ENCODE data around the gene C9orf152. TPM values are rescaled to one million over a fixed set of nuclear protein-coding genes. Genes with fewer than 3 reads are reported as not detected.

The C9orf152 gene
- total and polyA plus RNA-seq, 2 of the 13 experiments (the other 11 are each of a cell fraction or from before 2014, with no cell fraction given) = 0.24 to 0.48 TPM

DNA sequence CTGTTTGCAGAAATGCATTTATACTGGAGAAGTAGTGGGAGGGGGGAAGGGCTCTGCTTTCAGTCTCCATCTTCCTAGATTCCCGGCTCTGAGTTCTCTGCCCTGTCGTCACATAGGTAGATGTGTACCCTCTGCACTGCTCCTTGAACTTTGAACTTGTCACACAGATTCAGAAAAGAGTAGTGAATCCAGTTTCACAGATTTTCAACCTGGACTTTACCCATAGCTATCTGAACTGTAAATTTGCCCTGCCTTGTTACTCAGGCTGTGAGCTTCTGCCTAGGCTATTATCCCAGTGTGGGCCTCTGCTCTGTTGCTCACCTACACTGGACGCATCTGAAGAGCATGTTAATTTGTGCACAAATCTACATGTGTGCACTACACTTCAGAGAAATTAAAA, 12.8 kb upstream of the C9orf152 start (continued):
- peak; percentile 73 for TF ChIP-seq PPARG (CRISPR knock-in tag; conservative IDR thresholded peaks at IDR 0.05)
- TF ChIP-seq NCOR1 (IDR thresholded peaks at IDR 0.05; ENCODE audit: borderline replicate concordance, low read length) = peak; percentile 99
- TF ChIP-seq, protein P1, sequence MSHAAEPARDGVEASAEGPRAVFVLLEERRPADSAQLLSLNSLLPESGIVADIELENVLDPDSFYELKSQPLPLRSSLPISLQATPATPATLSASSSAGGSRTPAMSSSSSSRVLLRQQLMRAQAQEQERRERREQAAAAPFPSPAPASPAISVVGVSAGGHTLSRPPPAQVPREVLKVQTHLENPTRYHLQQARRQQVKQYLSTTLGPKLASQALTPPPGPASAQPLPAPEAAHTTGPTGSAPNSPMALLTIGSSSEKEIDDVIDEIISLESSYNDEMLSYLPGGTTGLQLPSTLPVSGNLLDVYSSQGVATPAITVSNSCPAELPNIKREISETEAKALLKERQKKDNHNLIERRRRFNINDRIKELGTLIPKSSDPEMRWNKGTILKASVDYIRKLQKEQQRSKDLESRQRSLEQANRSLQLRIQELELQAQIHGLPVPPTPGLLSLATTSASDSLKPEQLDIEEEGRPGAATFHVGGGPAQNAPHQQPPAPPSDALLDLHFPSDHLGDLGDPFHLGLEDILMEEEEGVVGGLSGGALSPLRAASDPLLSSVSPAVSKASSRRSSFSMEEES (CRISPR knock-in tag; IDR thresholded peaks at IDR 0.05) = peak; percentile 49; the same call in 1 of the 2 replicates
- peak; percentile 88; the same call in 1 of the 2 replicates for TF ChIP-seq HMG20A (CRISPR knock-in tag; IDR thresholded peaks at IDR 0.05; ENCODE audit: borderline replicate concordance)
- TF ChIP-seq ARID2 (CRISPR knock-in tag; IDR thresholded peaks at IDR 0.05; ENCODE audit: borderline replicate concordance) = 0 out of 2 replicates have a peak, but pooled peaks have one; percentile 72
- TF ChIP-seq HOXA3 (CRISPR knock-in tag; IDR thresholded peaks at IDR 0.05) = peak; percentile 84
- TF ChIP-seq, protein P2, sequence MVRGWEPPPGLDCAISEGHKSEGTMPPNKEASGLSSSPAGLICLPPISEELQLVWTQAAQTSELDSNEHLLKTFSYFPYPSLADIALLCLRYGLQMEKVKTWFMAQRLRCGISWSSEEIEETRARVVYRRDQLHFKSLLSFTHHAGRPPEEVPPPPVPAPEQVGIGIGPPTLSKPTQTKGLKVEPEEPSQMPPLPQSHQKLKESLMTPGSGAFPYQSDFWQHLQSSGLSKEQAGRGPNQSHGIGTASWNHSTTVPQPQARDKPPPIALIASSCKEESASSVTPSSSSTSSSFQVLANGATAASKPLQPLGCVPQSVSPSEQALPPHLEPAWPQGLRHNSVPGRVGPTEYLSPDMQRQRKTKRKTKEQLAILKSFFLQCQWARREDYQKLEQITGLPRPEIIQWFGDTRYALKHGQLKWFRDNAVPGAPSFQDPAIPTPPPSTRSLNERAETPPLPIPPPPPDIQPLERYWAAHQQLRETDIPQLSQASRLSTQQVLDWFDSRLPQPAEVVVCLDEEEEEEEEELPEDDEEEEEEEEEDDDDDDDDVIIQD (CRISPR knock-in tag; IDR thresholded peaks at IDR 0.05; ENCODE audit: low read depth) = peak; percentile 95; the same call in 1 of the 2 replicates

DNA sequence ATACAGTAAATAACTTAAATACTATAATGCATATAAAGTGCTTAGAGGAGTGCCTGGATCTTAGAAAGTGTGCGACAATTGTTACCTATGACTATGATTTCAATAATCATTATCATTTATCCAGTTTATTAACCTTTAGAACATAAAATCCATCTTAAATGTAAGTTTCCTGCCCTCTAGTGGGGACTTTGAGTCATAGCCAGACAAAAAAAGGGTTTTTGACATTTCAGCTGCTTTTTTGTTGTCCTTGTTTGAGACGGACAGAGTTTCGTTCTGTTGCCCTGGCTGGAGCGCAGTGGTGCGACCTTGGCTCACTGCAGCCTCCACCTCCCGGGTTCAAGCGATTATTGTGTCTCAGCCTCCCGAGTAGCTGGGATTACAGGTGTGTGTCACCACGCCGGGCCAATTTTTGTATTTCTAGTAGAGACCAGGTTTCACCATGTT, 9.7 kb upstream of the C9orf152 start:
- no TSS peak for BruUV-seq (replicated peaks)
- TF ChIP-seq RNF2 (conservative IDR thresholded peaks at IDR 0.05; ENCODE audit: low read depth) (no peak), RAD51 (IDR thresholded peaks at IDR 0.05; ENCODE audit: borderline replicate concordance) (no peak), ZNF629 (CRISPR knock-in tag; conservative IDR thresholded peaks at IDR 0.05) (no peak), ATRX (CRISPR knock-in tag; IDR thresholded peaks at IDR 0.05; ENCODE audit: borderline replicate concordance) (no peak), RCOR2 (CRISPR knock-in tag; IDR thresholded peaks at IDR 0.05) (no peak), HNRNPUL1 (IDR thresholded peaks at IDR 0.05; ENCODE audit: low read depth, low read length) (no peak), KAT7 (CRISPR knock-in tag; IDR thresholded peaks at IDR 0.05; ENCODE audit: borderline replicate concordance) (no peak)
- TF ChIP-seq, protein P3, sequence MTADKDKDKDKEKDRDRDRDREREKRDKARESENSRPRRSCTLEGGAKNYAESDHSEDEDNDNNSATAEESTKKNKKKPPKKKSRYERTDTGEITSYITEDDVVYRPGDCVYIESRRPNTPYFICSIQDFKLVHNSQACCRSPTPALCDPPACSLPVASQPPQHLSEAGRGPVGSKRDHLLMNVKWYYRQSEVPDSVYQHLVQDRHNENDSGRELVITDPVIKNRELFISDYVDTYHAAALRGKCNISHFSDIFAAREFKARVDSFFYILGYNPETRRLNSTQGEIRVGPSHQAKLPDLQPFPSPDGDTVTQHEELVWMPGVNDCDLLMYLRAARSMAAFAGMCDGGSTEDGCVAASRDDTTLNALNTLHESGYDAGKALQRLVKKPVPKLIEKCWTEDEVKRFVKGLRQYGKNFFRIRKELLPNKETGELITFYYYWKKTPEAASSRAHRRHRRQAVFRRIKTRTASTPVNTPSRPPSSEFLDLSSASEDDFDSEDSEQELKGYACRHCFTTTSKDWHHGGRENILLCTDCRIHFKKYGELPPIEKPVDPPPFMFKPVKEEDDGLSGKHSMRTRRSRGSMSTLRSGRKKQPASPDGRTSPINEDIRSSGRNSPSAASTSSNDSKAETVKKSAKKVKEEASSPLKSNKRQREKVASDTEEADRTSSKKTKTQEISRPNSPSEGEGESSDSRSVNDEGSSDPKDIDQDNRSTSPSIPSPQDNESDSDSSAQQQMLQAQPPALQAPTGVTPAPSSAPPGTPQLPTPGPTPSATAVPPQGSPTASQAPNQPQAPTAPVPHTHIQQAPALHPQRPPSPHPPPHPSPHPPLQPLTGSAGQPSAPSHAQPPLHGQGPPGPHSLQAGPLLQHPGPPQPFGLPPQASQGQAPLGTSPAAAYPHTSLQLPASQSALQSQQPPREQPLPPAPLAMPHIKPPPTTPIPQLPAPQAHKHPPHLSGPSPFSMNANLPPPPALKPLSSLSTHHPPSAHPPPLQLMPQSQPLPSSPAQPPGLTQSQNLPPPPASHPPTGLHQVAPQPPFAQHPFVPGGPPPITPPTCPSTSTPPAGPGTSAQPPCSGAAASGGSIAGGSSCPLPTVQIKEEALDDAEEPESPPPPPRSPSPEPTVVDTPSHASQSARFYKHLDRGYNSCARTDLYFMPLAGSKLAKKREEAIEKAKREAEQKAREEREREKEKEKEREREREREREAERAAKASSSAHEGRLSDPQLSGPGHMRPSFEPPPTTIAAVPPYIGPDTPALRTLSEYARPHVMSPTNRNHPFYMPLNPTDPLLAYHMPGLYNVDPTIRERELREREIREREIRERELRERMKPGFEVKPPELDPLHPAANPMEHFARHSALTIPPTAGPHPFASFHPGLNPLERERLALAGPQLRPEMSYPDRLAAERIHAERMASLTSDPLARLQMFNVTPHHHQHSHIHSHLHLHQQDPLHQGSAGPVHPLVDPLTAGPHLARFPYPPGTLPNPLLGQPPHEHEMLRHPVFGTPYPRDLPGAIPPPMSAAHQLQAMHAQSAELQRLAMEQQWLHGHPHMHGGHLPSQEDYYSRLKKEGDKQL (CRISPR knock-in tag; IDR thresholded peaks at IDR 0.05; ENCODE audit: low read depth) = no peak

More for the DNA sequence above, 9.7 kb upstream of the C9orf152 start:
- WGBS (ENCODE audit: low lambda C conversion rate) = 23% methylated on average over 10 of the region's 10 CpGs
- in situ Hi-C loops (cut with HindIII; ENCODE audit: extremely low pct_ligation_motif_present, low pct_unique_long_range_greater_than_20kb) (loop anchor here (5.0 kb wide), 1 partner anchor 35 kb away; no protein-coding TSS in a partner anchor), intact Hi-C loops (cut with micrococcal nuclease; ENCODE audit: unreplicated experiment) (loop anchor here (1.0 kb wide), 1 partner anchor 34 kb away; no protein-coding TSS in a partner anchor)
- no peaks in the 10 kb centered on the region for H3K36me3 ChIP-seq (replicated peaks in 1 of 2; ENCODE audit: control insufficient read depth in 1 of 2, insufficient read depth in 2 of 2, low read length in 2 of 2)
- H3K27ac ChIP-seq (ENCODE audit: extremely low read length, insufficient read depth, low read length) = peak overlapping the region; percentile 39
- H3K4me2 ChIP-seq (ENCODE audit: low read depth, low read length) = peak overlapping the region; percentile 39; the same call in 1 of the 2 replicates
- POLR2A ChIA-PET = interaction anchor here (1.7 to 2.4 kb wide), 3 partner anchors 32 to 39 kb away, joined by 4 to 7 read pairs (median 6); partner anchors contain the start of gene TXN
- H2AFZ ChIP-seq (ENCODE audit: low read length) = no peak overlapping the region
- no peaks in the 10 kb centered on the region for H3K9me3 ChIP-seq (ENCODE audit: low read length)
- peak overlapping the region; percentile 41 for H3K9ac ChIP-seq (ENCODE audit: insufficient read depth, low read depth, low read length)
- H3K27me3 ChIP-seq (ENCODE audit: control insufficient read depth in 1 of 2, insufficient read depth in 2 of 2, low read length in 2 of 2) = no peaks in the 10 kb centered on the region
- DNase-seq (ENCODE audit: low spot score) (peak; percentile 52), ATAC-seq (no peak), FAIRE-seq (no peak)
- no peak overlapping the region for H3K4me3 ChIP-seq (replicated peaks in 1 of 3; ENCODE audit: insufficient read depth in 1 of 3, low read depth in 2 of 3, low read length in 3 of 3)
- H4K20me1 ChIP-seq (ENCODE audit: insufficient read depth, low read length) = no peaks in the 10 kb centered on the region
- peaks cover 93% of the 10 kb centered on the region for H3K4me1 ChIP-seq (ENCODE audit: insufficient read depth, low read length)
- CTCF ChIA-PET (ENCODE audit: low intra/inter-chr PET ratio, low total read pairs) = interaction anchor here (2.6 kb wide), 1 partner anchor 34 kb away, joined by 36 read pairs; no protein-coding TSS in a partner anchor
- H3K79me2 ChIP-seq (ENCODE audit: insufficient read depth, low read length) = no peaks in the 10 kb centered on the region

Data from HepG2 (cell line).